ENCODE data around the gene ACTN3.

DNA sequence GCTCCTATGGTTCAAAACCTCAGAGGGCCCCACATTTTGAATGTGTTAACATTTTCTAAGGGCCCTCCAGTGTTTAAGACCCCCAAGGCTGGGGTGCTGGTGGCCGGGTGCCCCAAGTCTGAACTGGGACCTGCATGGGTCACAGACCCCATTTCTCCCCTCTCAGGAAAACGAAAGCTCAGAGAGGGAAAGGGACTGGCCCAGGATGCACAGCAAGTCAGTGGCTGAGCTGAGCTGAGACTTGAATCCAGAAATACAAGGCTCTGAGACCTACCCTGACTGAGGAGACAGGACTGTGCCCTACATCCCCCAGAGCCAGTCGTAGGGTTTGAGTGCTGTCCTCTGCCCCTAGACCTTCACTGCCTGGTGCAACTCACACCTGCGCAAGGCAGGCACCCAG, 4.2 kb downstream of the ACTN3 start:
- TF ChIP-seq, protein P1, sequence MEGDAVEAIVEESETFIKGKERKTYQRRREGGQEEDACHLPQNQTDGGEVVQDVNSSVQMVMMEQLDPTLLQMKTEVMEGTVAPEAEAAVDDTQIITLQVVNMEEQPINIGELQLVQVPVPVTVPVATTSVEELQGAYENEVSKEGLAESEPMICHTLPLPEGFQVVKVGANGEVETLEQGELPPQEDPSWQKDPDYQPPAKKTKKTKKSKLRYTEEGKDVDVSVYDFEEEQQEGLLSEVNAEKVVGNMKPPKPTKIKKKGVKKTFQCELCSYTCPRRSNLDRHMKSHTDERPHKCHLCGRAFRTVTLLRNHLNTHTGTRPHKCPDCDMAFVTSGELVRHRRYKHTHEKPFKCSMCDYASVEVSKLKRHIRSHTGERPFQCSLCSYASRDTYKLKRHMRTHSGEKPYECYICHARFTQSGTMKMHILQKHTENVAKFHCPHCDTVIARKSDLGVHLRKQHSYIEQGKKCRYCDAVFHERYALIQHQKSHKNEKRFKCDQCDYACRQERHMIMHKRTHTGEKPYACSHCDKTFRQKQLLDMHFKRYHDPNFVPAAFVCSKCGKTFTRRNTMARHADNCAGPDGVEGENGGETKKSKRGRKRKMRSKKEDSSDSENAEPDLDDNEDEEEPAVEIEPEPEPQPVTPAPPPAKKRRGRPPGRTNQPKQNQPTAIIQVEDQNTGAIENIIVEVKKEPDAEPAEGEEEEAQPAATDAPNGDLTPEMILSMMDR (conservative IDR thresholded peaks at IDR 0.05 in 1 of 2, IDR thresholded peaks at IDR 0.05 in 1 of 2; ENCODE audit: low read depth in 1 of 2, low read length in 2 of 2) = no peak
- no peak for TF ChIP-seq EZH2 (IDR thresholded peaks at IDR 0.05; ENCODE audit: low read length, missing control alignments)

Measured in fibroblast of lung (primary cell).